HG02623 (cell line): Measurements from ENCODE around the gene RHOH.
A peak's percentile ranks its signal among the peaks of the same experiment; 100 is the strongest.

Source experiments
- ATAC-seq: cut with Tn5 transposase; IDR thresholded peaks from one replicate; pipeline ENCODE4 v1.9.1; 2021; ENCODE audit warnings: moderate library complexity; ENCODE audit not compliant: unreplicated experiment

The RHOH gene

GRCh38 chr4:40204507-40205258 lies 7.9 kb downstream of the RHOH start:
- no peak for ATAC-seq

GRCh38 chr4:40205259-40206198 lies 8.7 kb downstream of the RHOH start:
- ATAC-seq: peak; percentile 58

GRCh38 chr4:40206426-40206825 lies 9.6 kb downstream of the RHOH start:
- no peak for ATAC-seq

GRCh38 chr4:40209401-40209800 lies 12.6 kb downstream of the RHOH start:
- ATAC-seq: no peak

GRCh38 chr4:40210776-40211175 lies 13.9 kb downstream of the RHOH start:
- ATAC-seq: no peak

GRCh38 chr4:40211224-40212185 lies 14.7 kb downstream of the RHOH start:
- ATAC-seq: no peak

GRCh38 chr4:40212674-40213527 lies 16.1 kb downstream of the RHOH start:
- ATAC-seq: no peak

GRCh38 chr4:40214038-40214437 lies 17.2 kb downstream of the RHOH start:
- no peak for ATAC-seq

GRCh38 chr4:40214661-40215418 lies 18.0 kb downstream of the RHOH start:
- no peak for ATAC-seq

- no peak for ATAC-seq
These were observed 20.0 kb downstream of the RHOH start for GRCh38 chr4:40216622-40217366.

GRCh38 chr4:40221744-40222143 lies 24.9 kb downstream of the RHOH start:
- ATAC-seq: no peak

GRCh38 chr4:40223343-40223742 lies 26.5 kb downstream of the RHOH start:
- ATAC-seq: no peak

- ATAC-seq: no peak
These were observed 27.6 kb downstream of the RHOH start for GRCh38 chr4:40224432-40224831.

GRCh38 chr4:40225497-40225896 lies 28.7 kb downstream of the RHOH start:
- no peak for ATAC-seq

- peak; percentile 58 for ATAC-seq
These were observed 30.5 kb downstream of the RHOH start for GRCh38 chr4:40227284-40227683.

GRCh38 chr4:40228497-40229365 lies 31.9 kb downstream of the RHOH start:
- peak; percentile 37 for ATAC-seq

GRCh38 chr4:40231316-40231863 lies 34.6 kb downstream of the RHOH start:
- ATAC-seq: no peak
